GM12892 (cell line): ENCODE data around the gene STRADB.

Source experiments
- POLR2A ChIP-seq: IDR thresholded peaks from 2 replicates; pipeline ENCODE4 v1.6.1; 2011; ENCODE audit warnings: low read depth, low read length, control low read depth
- POLR2AphosphoS5 ChIP-seq: IDR thresholded peaks from 2 replicates; pipeline ENCODE4 v1.6.1; 2011; ENCODE audit warnings: low read depth, low read length, control low read depth

GRCh38 chr2:201507725-201508124, 56.2 kb downstream of the STRADB start:
- TF ChIP-seq POLR2A: no peak
- TF ChIP-seq POLR2AphosphoS5: no peak
